IPS DF 6.9 (cell line): ENCODE measurements around the gene MRC2.

Experiments
- DNase-seq: peaks from one replicate; pipeline ENCODE4 v3.0.0-alpha.2; 2013; ENCODE audit warnings: low read depth, low spot score
- H3K27ac ChIP-seq: one replicate; pipeline ENCODE4 v1.5.1; 2013; ENCODE audit warnings: low read length, control low read depth
- H3K27me3 ChIP-seq: 2 replicates; pipeline ENCODE4 v1.6.1; 2013; ENCODE audit warnings: mild to moderate bottlenecking, low read length; ENCODE audit not compliant: control insufficient read depth, insufficient read depth
- H3K36me3 ChIP-seq: 2 replicates; pipeline ENCODE4 v1.6.1; 2013; ENCODE audit warnings: low read length; ENCODE audit not compliant: control insufficient read depth, insufficient read depth
- H3K4me1 ChIP-seq: 2 replicates; pipeline ENCODE4 v1.6.1; 2013; ENCODE audit warnings: low read length; ENCODE audit not compliant: control insufficient read depth, insufficient read depth
- H3K4me3 ChIP-seq: 2 replicates; pipeline ENCODE4 v1.5.1; 2013; ENCODE audit warnings: mild to moderate bottlenecking, low read length
- H3K9me3 ChIP-seq: 2 replicates; pipeline ENCODE4 v1.6.1; 2013; ENCODE audit warnings: low read length, inconsistent platforms; ENCODE audit not compliant: control insufficient read depth, insufficient read depth
- WGBS: extraction: QIAGEN DNeasy Blood & Tissue Kit; methylation state at CpG from one replicate; pipeline ENCODE4 v1.1.7; 2013; ENCODE audit warnings: mixed read lengths, missing lambda C conversion rate; ENCODE audit not compliant: insufficient read length, insufficient coverage; 5-methylcytosine and 5-hydroxymethylcytosine counted together

Gene MRC2

DNA sequence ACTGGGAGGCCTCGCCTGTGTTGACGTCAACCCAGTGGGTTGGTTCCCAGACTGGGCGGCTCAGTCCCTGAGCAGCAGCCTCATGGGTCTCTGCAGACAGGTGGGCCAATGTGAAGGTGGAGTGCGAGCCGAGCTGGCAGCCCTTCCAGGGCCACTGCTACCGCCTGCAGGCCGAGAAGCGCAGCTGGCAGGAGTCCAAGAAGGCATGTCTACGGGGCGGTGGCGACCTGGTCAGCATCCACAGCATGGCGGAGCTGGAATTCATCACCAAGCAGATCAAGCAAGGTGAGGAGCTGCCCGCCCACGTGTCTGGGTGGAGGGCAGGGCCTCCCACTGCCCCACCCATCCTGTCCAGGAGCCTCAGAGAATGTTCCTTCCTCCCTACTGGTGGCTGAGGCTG lies 44.1 kb downstream of the MRC2 start:
- H3K27ac ChIP-seq: no peak overlapping the region
- no peaks in the 10 kb centered on the region for H3K27me3 ChIP-seq
- H3K36me3 ChIP-seq: no peaks in the 10 kb centered on the region; the same call in 1 of the 2 replicates
- H3K4me1 ChIP-seq: no peaks in the 10 kb centered on the region
- H3K4me3 ChIP-seq: no peak overlapping the region
- no CpG with 5 or more reads among the region's 14 CpGs for WGBS
- no peaks in the 10 kb centered on the region for H3K9me3 ChIP-seq
- no peak for DNase-seq

GRCh38 chr17:62672957-62673356 lies 45.5 kb downstream of the MRC2 start:
- H3K4me3 ChIP-seq: no peak overlapping the region
- no peak overlapping the region for H3K27ac ChIP-seq
- no peaks in the 10 kb centered on the region for H3K27me3 ChIP-seq
- H3K4me1 ChIP-seq: no peaks in the 10 kb centered on the region
- DNase-seq: no peak
- H3K9me3 ChIP-seq: no peaks in the 10 kb centered on the region
- peaks cover 2% of the 10 kb centered on the region; the same call in 1 of the 2 replicates for H3K36me3 ChIP-seq
- WGBS: no CpG with 5 or more reads among the region's 4 CpGs

- H3K9me3 ChIP-seq: no peaks in the 10 kb centered on the region
- H3K4me3 ChIP-seq: no peak overlapping the region
- H3K27me3 ChIP-seq: no peaks in the 10 kb centered on the region
- peaks cover 2% of the 10 kb centered on the region; the same call in 1 of the 2 replicates for H3K36me3 ChIP-seq
- H3K4me1 ChIP-seq: no peaks in the 10 kb centered on the region
- DNase-seq: no peak
- no peak overlapping the region for H3K27ac ChIP-seq
- no CpG with 5 or more reads among the region's 20 CpGs for WGBS
Observed at GRCh38 chr17:62673614-62674362, 46.3 kb downstream of the MRC2 start.

- no CpG with 5 or more reads among the region's 6 CpGs for WGBS
- Histone ChIP-seq H3K9me3 (no peaks in the 10 kb centered on the region), H3K36me3 (peaks cover 2% of the 10 kb centered on the region; the same call in 1 of the 2 replicates), H3K27me3 (no peaks in the 10 kb centered on the region), H3K4me1 (no peaks in the 10 kb centered on the region), H3K27ac (no peak overlapping the region), H3K4me3 (no peak overlapping the region)
- no peak for DNase-seq
Observed at GRCh38 chr17:62674363-62674739, 46.9 kb downstream of the MRC2 start.

- DNase-seq: no peak
- WGBS: no CpG with 5 or more reads among the region's 3 CpGs
- H3K4me1 ChIP-seq: no peaks in the 10 kb centered on the region
- H3K36me3 ChIP-seq: peaks cover 2% of the 10 kb centered on the region; the same call in 1 of the 2 replicates
- H3K4me3 ChIP-seq: no peak overlapping the region
- H3K9me3 ChIP-seq: no peaks in the 10 kb centered on the region
- no peak overlapping the region for H3K27ac ChIP-seq
- H3K27me3 ChIP-seq: no peaks in the 10 kb centered on the region
Observed at GRCh38 chr17:62674841-62675240, 47.4 kb downstream of the MRC2 start.

- DNase-seq: no peak
- Histone ChIP-seq H3K36me3 (peaks cover 5% of the 10 kb centered on the region; the same call in 1 of the 2 replicates), H3K4me1 (peaks cover 2% of the 10 kb centered on the region; the same call in 1 of the 2 replicates), H3K27me3 (no peaks in the 10 kb centered on the region), H3K4me3 (no peak overlapping the region), H3K27ac (no peak overlapping the region), H3K9me3 (no peaks in the 10 kb centered on the region)
- no CpG with 5 or more reads among the region's 12 CpGs for WGBS
Observed at GRCh38 chr17:62675260-62675659, 47.8 kb downstream of the MRC2 start.

GRCh38 chr17:62675701-62676100 lies 48.2 kb downstream of the MRC2 start:
- H3K36me3 ChIP-seq: peaks cover 5% of the 10 kb centered on the region; the same call in 1 of the 2 replicates
- H3K27ac ChIP-seq: no peak overlapping the region
- H3K4me1 ChIP-seq: peaks cover 2% of the 10 kb centered on the region; the same call in 1 of the 2 replicates
- WGBS: no CpG with 5 or more reads among the region's 4 CpGs
- DNase-seq: no peak
- H3K9me3 ChIP-seq: no peaks in the 10 kb centered on the region
- no peaks in the 10 kb centered on the region for H3K27me3 ChIP-seq
- H3K4me3 ChIP-seq: no peak overlapping the region

- no CpG with 5 or more reads among the region's 16 CpGs for WGBS
Observed at GRCh38 chr17:62676231-62676943, 48.9 kb downstream of the MRC2 start.

GRCh38 chr17:62676952-62677596 lies 49.6 kb downstream of the MRC2 start:
- Histone ChIP-seq H3K36me3 (peaks cover 5% of the 10 kb centered on the region; the same call in 1 of the 2 replicates), H3K4me3 (no peak overlapping the region), H3K27me3 (no peaks in the 10 kb centered on the region), H3K27ac (no peak overlapping the region), H3K9me3 (no peaks in the 10 kb centered on the region), H3K4me1 (peaks cover 2% of the 10 kb centered on the region; the same call in 1 of the 2 replicates)
- no peak for DNase-seq
- WGBS: no CpG with 5 or more reads among the region's 18 CpGs

More at GRCh38 chr17:62676231-62676943, 48.9 kb downstream of the MRC2 start:
- Histone ChIP-seq H3K36me3 (peaks cover 5% of the 10 kb centered on the region; the same call in 1 of the 2 replicates), H3K27me3 (no peaks in the 10 kb centered on the region), H3K4me3 (no peak overlapping the region), H3K27ac (no peak overlapping the region), H3K4me1 (peaks cover 2% of the 10 kb centered on the region; the same call in 1 of the 2 replicates), H3K9me3 (no peaks in the 10 kb centered on the region)
- no peak for DNase-seq

DNA sequence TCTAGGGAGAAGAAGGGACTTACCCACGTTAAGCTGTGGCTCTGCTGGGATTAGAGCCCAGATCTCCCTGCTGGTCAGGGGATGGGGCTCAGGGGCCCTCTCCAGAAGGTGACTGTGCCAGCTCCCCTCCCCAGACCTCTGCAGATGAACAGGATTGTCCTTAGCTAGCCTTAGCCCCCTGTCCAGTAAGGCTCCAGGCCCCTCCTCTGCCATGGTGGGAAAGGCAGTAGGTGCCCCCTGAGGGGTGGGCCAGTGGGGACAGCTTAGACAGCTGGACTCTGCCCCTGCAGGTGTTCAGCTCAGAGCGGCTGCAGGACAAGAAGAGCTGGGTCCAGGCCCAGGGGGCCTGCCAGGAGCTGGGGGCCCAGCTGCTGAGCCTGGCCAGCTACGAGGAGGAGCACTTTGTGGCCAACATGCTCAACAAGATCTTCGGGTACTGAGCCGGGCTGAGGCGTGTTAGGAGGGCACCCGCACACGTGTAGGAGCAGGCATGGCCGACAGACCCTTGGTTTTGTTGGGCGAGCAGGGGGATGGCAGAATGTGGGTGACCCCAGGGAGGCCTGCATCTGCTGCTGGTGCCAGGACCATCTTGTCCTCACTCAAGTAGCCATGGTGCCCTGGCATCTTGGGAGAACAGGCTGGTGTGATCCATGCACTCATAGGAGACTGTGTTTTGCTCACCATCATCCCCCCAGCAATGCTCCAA lies 50.9 kb downstream of the MRC2 start:
- H3K9me3 ChIP-seq: no peaks in the 10 kb centered on the region
- no peak for DNase-seq
- H3K27me3 ChIP-seq: no peaks in the 10 kb centered on the region
- no peak overlapping the region for H3K27ac ChIP-seq
- H3K4me1 ChIP-seq: peaks cover 2% of the 10 kb centered on the region; the same call in 1 of the 2 replicates
- no CpG with 5 or more reads among the region's 10 CpGs for WGBS
- no peak overlapping the region for H3K4me3 ChIP-seq
- peaks cover 5% of the 10 kb centered on the region; the same call in 1 of the 2 replicates for H3K36me3 ChIP-seq
